DLD1 (cell line): Measurements from ENCODE around the gene LEF1.

ENCODE experiments used
- in situ Hi-C: cut with HindIII; loops from 2 replicates; pipeline ENCODE4 v1.10.0; 2017; ENCODE audit warnings: low sequenced_read_pairs

The LEF1 gene

DNA sequence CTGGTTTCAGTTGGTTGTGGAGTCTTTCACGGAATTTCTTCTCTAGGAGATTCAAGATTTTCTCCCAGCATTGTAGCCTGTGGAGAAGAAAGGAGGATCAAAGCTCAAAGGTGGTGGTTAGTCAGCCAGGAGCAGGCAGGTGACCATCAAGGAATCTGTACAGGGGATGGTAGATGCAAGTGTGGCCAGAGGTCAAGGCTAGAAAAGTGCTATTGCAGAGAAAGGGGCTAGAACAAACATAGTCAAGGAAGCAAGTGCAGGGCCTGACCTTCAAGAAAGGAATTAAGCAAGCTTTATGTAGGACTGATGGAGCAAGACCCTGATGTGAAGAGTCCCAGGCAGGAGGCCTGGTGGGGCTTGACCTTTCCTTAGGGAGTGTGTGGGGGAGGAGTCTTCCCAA lies 162.9 kb downstream of the LEF1 start:
- in situ Hi-C loops, result no loop called here

GRCh38 chr4:108004646-108005045 lies 164.1 kb downstream of the LEF1 start:
- in situ Hi-C loops, result no loop called here

- in situ Hi-C loops, result no loop called here
Observed at GRCh38 chr4:108003982-108004515, 164.7 kb downstream of the LEF1 start.

- in situ Hi-C loops, result no loop called here
Observed at GRCh38 chr4:108001540-108002135, 167.1 kb downstream of the LEF1 start.

GRCh38 chr4:107999932-108000539 lies 168.7 kb downstream of the LEF1 start:
- in situ Hi-C loops, result no loop called here

- in situ Hi-C loops, result no loop called here
Observed at GRCh38 chr4:107997794-107998193, 170.9 kb downstream of the LEF1 start.
